K562 (cell line): Measurements from ENCODE around the gene MED15. TPM values are rescaled to one million over a fixed set of nuclear protein-coding genes. Genes with fewer than 3 reads are reported as not detected.

Experiments used
- ATAC-seq: fragments of 200-7000 bp; cut with Tn5 transposase; 3 replicates; pipeline ENCODE4 v1.9.1; 2020; ENCODE audit warnings: moderate library complexity
- BruUV-seq: library from RNA; stranded (reverse); fragments of 400-500 nt; replicated peaks from 2 replicates; lab custom pipeline; 2021; lab: Mats Ljungman, UMichigan
- CTCF ChIA-PET: fragments of 300-600 bp; formaldehyde crosslinking; extraction: SDS; loops from one replicate; lab custom pipeline; 2021; ENCODE audit warnings: low intra/inter-chr PET ratio; lab: Yijun Ruan, JAX
- POLR2A ChIA-PET: fragments of 300-600, 350-650 bp; sonication (Branson Sonifier 250); formaldehyde crosslinking; extraction: SDS; loops from one replicate; lab custom pipeline; 2021; ENCODE audit warnings: antibody characterized with exemption, inconsistent platforms; lab: Yijun Ruan, JAX
- DNase-seq, 4 experiments: peaks; one replicate each; pipeline versions ENCODE4 v3.0.0 to v3.0.0-alpha.2; 2011 to 2018; ENCODE audit warnings: low spot score in 3 of 4, mixed read lengths in 3 of 4; ENCODE audit errors: extremely low read depth in 1 of 4
- FAIRE-seq: peaks from 2 replicates; lab custom pipeline; 2011; peaks lifted over from hg19 to GRCh38; lab: Jason Lieb, UNC
- H2AFZ ChIP-seq: 2 replicates; pipeline ENCODE4 v1.6.0; 2011; ENCODE audit warnings: low read depth, low read length, control low read depth, inconsistent platforms
- H3K27ac ChIP-seq: fragments of 200-600 bp; 3 replicates; pipeline ENCODE4 v1.8.0; 2011; ENCODE audit warnings: low read depth, mild to moderate bottlenecking, control low read depth, inconsistent platforms, low read length, moderate library complexity, mixed read lengths; ENCODE audit errors: extremely low read depth
- H3K27me3 ChIP-seq, 2 experiments: fragments of 300-600 bp in 1 of 2; 2 replicates in 1 of 2; 3 replicates in 1 of 2; pipeline versions ENCODE4 v1.6.0 to v1.8.0; 2011; ENCODE audit warnings: inconsistent platforms in 2 of 2, low read length in 2 of 2, mild to moderate bottlenecking in 1 of 2, mixed read lengths in 1 of 2, moderate library complexity in 1 of 2; ENCODE audit not compliant: control insufficient read depth in 2 of 2, insufficient read depth in 2 of 2
- H3K36me3 ChIP-seq: fragments of 300-600 bp; 3 replicates; pipeline ENCODE4 v1.8.0; 2011; ENCODE audit warnings: mild to moderate bottlenecking, low read length, inconsistent platforms; ENCODE audit not compliant: control insufficient read depth, insufficient read depth
- H3K4me1 ChIP-seq, 2 experiments: fragments of 200-600 bp in 1 of 2; replicated peaks in 1 of 2; 2 replicates in 1 of 2; 3 replicates in 1 of 2; pipeline versions ENCODE4 v1.5.1 to v1.8.0; 2011; ENCODE audit warnings: inconsistent platforms in 2 of 2, low read length in 2 of 2, mild to moderate bottlenecking in 1 of 2, mixed read lengths in 1 of 2, moderate library complexity in 1 of 2; ENCODE audit not compliant: control insufficient read depth in 2 of 2, insufficient read depth in 2 of 2
- H3K4me2 ChIP-seq: 2 replicates; pipeline ENCODE4 v1.6.1; 2011; ENCODE audit warnings: low read length, control low read depth, inconsistent platforms, mixed read lengths; ENCODE audit not compliant: insufficient read depth
- H3K4me3 ChIP-seq: fragments of 200-600 bp; sonication (generic), shearing (Covaris generic); 2 replicates; pipeline ENCODE4 v1.5.1; 2016; ENCODE audit warnings: control low read depth, inconsistent platforms
- H3K79me2 ChIP-seq: fragments of 200-600 bp; 3 replicates; pipeline ENCODE4 v1.8.0; 2011; ENCODE audit warnings: low read length, inconsistent platforms; ENCODE audit not compliant: control insufficient read depth, insufficient read depth
- H3K9ac ChIP-seq, 2 experiments: 2 replicates each; pipeline versions ENCODE4 v1.6.0 to v1.6.1; 2011; ENCODE audit warnings: low read depth in 2 of 2, low read length in 2 of 2, control low read depth in 1 of 2, inconsistent platforms in 1 of 2, mild to moderate bottlenecking in 1 of 2, mixed read lengths in 1 of 2; ENCODE audit not compliant: insufficient read depth in 1 of 2
- H3K9me1 ChIP-seq: one replicate; pipeline ENCODE4 v1.6.0; 2011; ENCODE audit warnings: inconsistent platforms, mild to moderate bottlenecking, low read length, moderate library complexity; ENCODE audit not compliant: control insufficient read depth, insufficient read depth
- H3K9me3 ChIP-seq: replicated peaks from 2 replicates; pipeline ENCODE4 v1.5.1; 2011; ENCODE audit warnings: low read depth, low read length, inconsistent platforms; ENCODE audit not compliant: control insufficient read depth, insufficient read depth
- H4K20me1 ChIP-seq: replicated peaks from 2 replicates; pipeline ENCODE4 v1.6.1; 2011; ENCODE audit warnings: low read length, inconsistent platforms, mixed read lengths; ENCODE audit not compliant: control insufficient read depth, insufficient read depth
- ATF3 ChIP-seq, 2 experiments: fragments of 450-650 bp in 1 of 2; sonication (generic) in 1 of 2; formaldehyde crosslinking in 1 of 2; IDR thresholded peaks in 1 of 2; conservative IDR thresholded peaks in 1 of 2; 2 replicates each; pipeline versions ENCODE4 v1.6.1 to v1.8.1; 2016 to 2023; ENCODE audit warnings: mild to moderate bottlenecking in 2 of 2, moderate library complexity in 2 of 2, inconsistent platforms in 1 of 2, missing genetic modification reagents in 1 of 2
- HNRNPL ChIP-seq: fragments of 200-400 bp; formaldehyde crosslinking; IDR thresholded peaks from 2 replicates; pipeline ENCODE4 v1.6.1; 2017; ENCODE audit warnings: low read depth, mild to moderate bottlenecking, low read length
- TSHZ1 ChIP-seq: fragments of 250-450 bp; sonication (Bioruptor Pico); IDR thresholded peaks from 2 replicates; pipeline ENCODE4 v1.4.0; 2020; ENCODE audit warnings: mild to moderate bottlenecking, moderate library complexity
- ZBTB8A ChIP-seq: fragments of 450-650 bp; IDR thresholded peaks from 2 replicates; pipeline ENCODE4 v1.6.1; 2018; ENCODE audit warnings: mild to moderate bottlenecking, moderate library complexity; ENCODE audit not compliant: partially characterized antibody
- ZNF318 ChIP-seq, 2 experiments: fragments of 450-650 bp; IDR thresholded peaks; 2 replicates each; pipeline ENCODE4 v1.6.1; 2016; ENCODE audit warnings: mild to moderate bottlenecking in 2 of 2, borderline replicate concordance in 1 of 2, low read depth in 1 of 2, moderate library complexity in 1 of 2
- ZNF347 ChIP-seq: fragments of 450-650 bp; formaldehyde crosslinking; IDR thresholded peaks from 2 replicates; pipeline ENCODE4 v1.4.0; 2020; ENCODE audit warnings: low read depth, mild to moderate bottlenecking, moderate library complexity
- ZNF583 ChIP-seq: fragments of 250-450 bp; sonication (Bioruptor Pico); IDR thresholded peaks from 2 replicates; pipeline ENCODE4 v1.4.0; 2020
- WGBS: fragments of 100-300 bp; shearing (Covaris generic); methylation state at CpG from one replicate; pipeline ENCODE4 v1.1.6; 2016; ENCODE audit warnings: low coverage, mixed read lengths; ENCODE audit not compliant: insufficient coverage; ENCODE audit errors: missing lambda C conversion rate; 5-methylcytosine and 5-hydroxymethylcytosine counted together
- in situ Hi-C: fragments of 300-500 bp; cut with MboI; formaldehyde crosslinking; loops from 4 replicates; pipeline ENCODE4 v1.15.0; 2018; ENCODE audit warnings: inconsistent platforms, mixed read lengths
- intact Hi-C: fragments of 100-400 bp; cut with micrococcal nuclease; formaldehyde crosslinking; loops from 2 replicates; pipeline ENCODE4 v1.14.2; 2022
- polyA plus RNA-seq, 8 experiments: library from polyadenylated mRNA; depleted of rRNA in 4 of 8; stranded (reverse) in 5 of 8; unstranded in 3 of 8; fragments of >200 nt; fragmentation: Nextera tagmentation in 2 of 8; fragmentation: Illumina TruSeq in 1 of 8; extraction: Ambion mirVana in 2 of 8; extraction: Trizol in 1 of 8; gene quantifications; 2 replicates each; pipeline versions ENCODE4 v1.2.1 to v1.2.3, GENCODE V29; 2011 to 2014; ENCODE audit warnings: inconsistent platforms in 1 of 8, missing spikeins in 1 of 8
- total RNA-seq, 7 experiments: library from RNA; depleted of rRNA in 6 of 7; stranded (reverse); fragments of >200 nt in 6 of 7; fragmentation: Illumina TruSeq in 2 of 7; extraction: Trizol in 2 of 7; gene quantifications; 2 replicates each; pipeline versions ENCODE4 v1.2.1 to v1.2.3, GENCODE V29; 2011 to 2021; ENCODE audit warnings: low replicate concordance in 1 of 7

Gene MED15
- total and polyA plus RNA-seq, 9 of the 15 experiments (the other 6 are each of a cell fraction or from before 2014, with no cell fraction given) = 4.0 to 271 (median 60.1) TPM

- intact Hi-C loops = loop anchor here (1.0 kb wide), 1 partner anchor 153 kb away; no protein-coding TSS in a partner anchor
- peak; percentile 88 for ATAC-seq
- POLR2A ChIA-PET = interaction anchor here (1.0 to 68.9 kb wide), 5 partner anchors 9 to 153 kb away, joined by 3 to 1693 read pairs (median 7); partner anchors contain the start of gene MED15
- TF ChIP-seq TSHZ1 (CRISPR knock-in tag) (peak; percentile 49; the same call in 1 of the 2 replicates), ZNF583 (0 out of 2 replicates have a peak, but pooled peaks have one; percentile 17), ATF3 (IDR thresholded peaks at IDR 0.05) (no peak), ATF3 (CRISPR knock-in tag; conservative IDR thresholded peaks at IDR 0.05) (peak; percentile 61; the same call in 1 of the 2 replicates), ZNF347 (CRISPR knock-in tag) (0 out of 2 replicates have a peak, but pooled peaks have one; percentile 11), ZNF318 (IDR thresholded peaks at IDR 0.05; ENCODE audit: borderline replicate concordance in 1 of 2, low read depth in 1 of 2) (no peak), HNRNPL (peak; percentile 38; the same call in 1 of the 2 replicates), ZBTB8A (no peak)
Observed at GRCh38 chr22:20571531-20572007, 64.2 kb downstream of the MED15 start.

More at GRCh38 chr22:20571531-20572007, 64.2 kb downstream of the MED15 start:
- no peak overlapping the region for H3K27ac ChIP-seq
- H3K27me3 ChIP-seq = no peaks in the 10 kb centered on the region
- H3K9ac ChIP-seq = no peak overlapping the region
- in situ Hi-C loops = loop anchor here (5.0 kb wide), 1 partner anchor 154 kb away; no protein-coding TSS in a partner anchor
- H3K4me1 ChIP-seq = peaks cover 0 to 6% of the 10 kb centered on the region in 2 experiments; a peak in 3 of 5 replicates
- no peaks in the 10 kb centered on the region for H3K79me2 ChIP-seq
- CTCF ChIA-PET = interaction anchor here (0.6 to 2.9 kb wide), 6 partner anchors 8 to 153 kb away, joined by 3 to 35 read pairs (median 4); no protein-coding TSS in a partner anchor
- peaks cover 37% of the 10 kb centered on the region for H4K20me1 ChIP-seq
- peaks cover 92% of the 10 kb centered on the region for H3K36me3 ChIP-seq
- no peak overlapping the region for H2AFZ ChIP-seq
- FAIRE-seq = peak; percentile 82
- peak; percentile 91 to 99 (median 98) for DNase-seq
- no TSS peak for BruUV-seq
- H3K4me2 ChIP-seq = no peak overlapping the region
- peaks cover 10% of the 10 kb centered on the region for H3K9me1 ChIP-seq
- no peak overlapping the region for H3K4me3 ChIP-seq
- 53% methylated on average over 4 of the region's 4 CpGs for WGBS
- H3K9me3 ChIP-seq = no peaks in the 10 kb centered on the region
